Psoas muscle (tissue), 8 donors: ENCODE data around the gene SORBS1. TPM values are rescaled to one million over a fixed set of nuclear protein-coding genes. Genes with fewer than 3 reads are reported as not detected.

Experiments used
- ATAC-seq, 4 donors: fragments of 200-7000 bp; cut with Tn5 transposase; one replicate each; pipeline ENCODE4 v1.9.1; 2020; ENCODE audit warnings: moderate library complexity in 3 of 4, mild to moderate bottlenecking in 2 of 4
- DNase-seq, 2 donors: peaks; one replicate each; pipeline ENCODE4 v3.0.0-alpha.2; 2020
- H3K27ac ChIP-seq: fragments of 200-600 bp; one replicate; pipeline ENCODE4 v1.8.0; 2022
- H3K27me3 ChIP-seq, 3 donors: fragments of 200-600 bp in 1 of 3; one replicate each; pipeline versions ENCODE4 v1.6.1 to v1.8.0; 2013 to 2022; ENCODE audit warnings: low read length in 2 of 3, mild to moderate bottlenecking in 2 of 3, moderate library complexity in 1 of 3; ENCODE audit not compliant: insufficient read depth in 3 of 3
- H3K36me3 ChIP-seq, 2 donors: fragments of 200-600 bp in 1 of 2; one replicate each; pipeline versions ENCODE4 v1.6.1 to v1.8.0; 2013 to 2022; ENCODE audit warnings: low read depth in 1 of 2, mild to moderate bottlenecking in 1 of 2, moderate library complexity in 1 of 2; ENCODE audit not compliant: insufficient read depth in 1 of 2
- H3K4me1 ChIP-seq: fragments of 200-600 bp; one replicate; pipeline ENCODE4 v1.8.0; 2022
- H3K4me3 ChIP-seq: fragments of 200-600 bp; one replicate; pipeline ENCODE4 v1.8.0; 2022; ENCODE audit warnings: mild to moderate bottlenecking
- H3K9me3 ChIP-seq: fragments of 200-600 bp; one replicate; pipeline ENCODE4 v1.8.0; 2022
- WGBS, 3 donors: extraction: QIAGEN DNeasy Blood & Tissue Kit; methylation state at CpG; one replicate each; pipeline versions ENCODE4 v1.1.6 to v1.1.7; 2013; 5-methylcytosine and 5-hydroxymethylcytosine counted together
- intact Hi-C, 2 donors: fragments of 100-400 bp; cut with DNase I; formaldehyde crosslinking; loops; one replicate each; pipeline versions ENCODE4 v1.11.0 to v1.14.2; 2022
- polyA plus RNA-seq, 3 donors: library from polyadenylated mRNA; stranded (reverse); fragments of 200-250 nt; gene quantifications; one replicate each; pipeline ENCODE4 v1.2.3, GENCODE V29; 2013
- total RNA-seq, 4 donors: library from RNA; stranded (reverse); fragmentation: NEBNext Ultra II Directional in 2 of 4; extraction: Animal tissue kit (Norgen Biotek cat#: 25700) in 2 of 4; gene quantifications; one replicate each; pipeline versions ENCODE4 v1.2.1 to v1.2.4, GENCODE V29; 2021 to 2023
- TF ChIP-seq, protein P1 (sequence below): fragments of 200-600 bp; IDR thresholded peaks from one replicate; pipeline ENCODE4 v1.8.0; 2022; ENCODE audit warnings: antibody characterized with exemption
- donor health status: healthy with polysubstance abuse.
- donor health status: DM: no; HTN: no; CAD: no; lungs with moderate emphysema.
- donor health status: Bipolar disorder and iron deficiency.
- donor health status: healthy.
- donor health status: DM: yes; HTN: yes; CAD: no.
- donor health status: DM: no; HTN: no; CAD: no.
- donor health status: DM: no; HTN: no; CAD: no.
- donor health status: DM: yes; HTN: yes; CAD: no.

Gene SORBS1
- total and polyA plus RNA-seq, 7 donors, result 17.3 to 306 (median 145) TPM

DNA sequence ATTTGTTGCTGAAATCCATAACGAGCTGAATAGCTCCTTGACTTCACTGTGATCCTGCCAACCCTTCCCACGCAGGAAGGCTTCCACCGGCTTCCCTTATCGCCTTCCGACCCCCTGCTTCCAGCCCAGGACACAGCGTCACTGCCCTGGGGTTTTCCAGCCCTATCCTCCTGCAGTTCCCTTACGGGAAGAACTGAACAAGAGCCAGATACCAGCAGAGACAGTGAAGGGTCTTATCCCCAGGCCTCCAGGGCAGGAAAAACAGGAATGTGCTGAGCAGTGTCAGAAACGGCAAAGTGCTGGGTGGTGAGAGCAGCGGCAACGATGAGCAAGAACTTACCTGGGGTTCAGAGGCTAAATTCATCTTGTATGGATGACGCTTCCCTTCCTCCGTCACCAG is 292.7 kb downstream of the SORBS1 start:
- intact Hi-C loops, result no loop called here
- peak; percentile 23 to 58 (median 42) for ATAC-seq
- Histone ChIP-seq H3K9me3 (no peaks in the 10 kb centered on the region), H3K27ac (peak overlapping the region; percentile 55), H3K36me3 (peaks cover 0 to 50% of the 10 kb centered on the region in 2 donors), H3K4me1 (peaks cover 17% of the 10 kb centered on the region), H3K4me3 (no peak overlapping the region), H3K27me3 (no peaks in the 10 kb centered on the region)
- WGBS, 3 donors, result 52 to 62% (median 58%) methylated on average over 12 of the region's 12 CpGs
- TF ChIP-seq, protein P1, sequence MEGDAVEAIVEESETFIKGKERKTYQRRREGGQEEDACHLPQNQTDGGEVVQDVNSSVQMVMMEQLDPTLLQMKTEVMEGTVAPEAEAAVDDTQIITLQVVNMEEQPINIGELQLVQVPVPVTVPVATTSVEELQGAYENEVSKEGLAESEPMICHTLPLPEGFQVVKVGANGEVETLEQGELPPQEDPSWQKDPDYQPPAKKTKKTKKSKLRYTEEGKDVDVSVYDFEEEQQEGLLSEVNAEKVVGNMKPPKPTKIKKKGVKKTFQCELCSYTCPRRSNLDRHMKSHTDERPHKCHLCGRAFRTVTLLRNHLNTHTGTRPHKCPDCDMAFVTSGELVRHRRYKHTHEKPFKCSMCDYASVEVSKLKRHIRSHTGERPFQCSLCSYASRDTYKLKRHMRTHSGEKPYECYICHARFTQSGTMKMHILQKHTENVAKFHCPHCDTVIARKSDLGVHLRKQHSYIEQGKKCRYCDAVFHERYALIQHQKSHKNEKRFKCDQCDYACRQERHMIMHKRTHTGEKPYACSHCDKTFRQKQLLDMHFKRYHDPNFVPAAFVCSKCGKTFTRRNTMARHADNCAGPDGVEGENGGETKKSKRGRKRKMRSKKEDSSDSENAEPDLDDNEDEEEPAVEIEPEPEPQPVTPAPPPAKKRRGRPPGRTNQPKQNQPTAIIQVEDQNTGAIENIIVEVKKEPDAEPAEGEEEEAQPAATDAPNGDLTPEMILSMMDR, result no peak
- DNase-seq, result peak; percentile 56 to 62

DNA sequence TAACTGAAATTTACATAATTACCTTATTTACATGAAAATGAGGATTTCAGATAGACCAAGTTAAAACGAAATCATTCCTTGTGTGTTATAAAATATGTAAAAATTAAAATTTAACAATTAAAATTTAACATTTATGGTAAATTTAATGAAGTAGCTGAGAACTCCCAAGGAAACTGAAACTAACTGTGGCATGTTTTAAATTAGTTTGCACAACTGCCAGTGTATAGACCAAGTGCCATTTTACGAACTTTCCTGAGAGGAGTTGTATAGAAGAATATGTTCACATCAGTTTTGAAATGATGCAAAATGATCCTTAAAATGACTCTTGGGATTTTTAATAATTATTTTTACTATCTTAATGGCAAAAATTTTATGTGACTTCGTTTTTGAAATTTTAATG is 293.9 kb downstream of the SORBS1 start:
- intact Hi-C loops, result no loop called here
- WGBS, 3 donors, result 88 to 91% (median 90%) methylated on average over 3 of the region's 3 CpGs
- Histone ChIP-seq H3K4me3 (no peak overlapping the region), H3K9me3 (no peaks in the 10 kb centered on the region), H3K4me1 (peaks cover 12% of the 10 kb centered on the region), H3K27ac (peak overlapping the region; percentile 55), H3K27me3 (no peaks in the 10 kb centered on the region), H3K36me3 (peaks cover 0 to 62% of the 10 kb centered on the region in 2 donors)
- no peak for ATAC-seq
- TF ChIP-seq, protein P1, result no peak
- no peak for DNase-seq

DNA sequence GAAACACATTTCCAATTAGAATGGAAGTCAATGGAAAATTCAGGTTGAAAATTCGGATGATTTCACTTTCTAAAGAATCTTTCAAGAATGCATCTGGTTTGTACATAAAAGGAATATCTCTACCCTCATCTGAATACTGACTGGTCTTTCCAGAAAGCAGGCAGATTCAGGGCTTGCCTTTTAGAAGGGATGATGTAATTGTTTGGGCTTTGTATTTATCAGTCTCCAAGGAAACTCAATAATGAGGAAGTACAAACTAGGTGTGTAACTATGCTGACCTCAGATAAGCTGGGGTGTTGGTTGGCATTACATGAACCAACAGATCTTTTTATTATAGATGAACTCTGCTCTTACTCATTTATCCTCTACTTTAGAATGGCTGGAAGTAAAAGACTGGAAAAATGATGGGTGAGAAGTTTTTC is 294.5 kb downstream of the SORBS1 start:
- peaks cover 0 to 66% of the 10 kb centered on the region in 2 donors for H3K36me3 ChIP-seq

DNA sequence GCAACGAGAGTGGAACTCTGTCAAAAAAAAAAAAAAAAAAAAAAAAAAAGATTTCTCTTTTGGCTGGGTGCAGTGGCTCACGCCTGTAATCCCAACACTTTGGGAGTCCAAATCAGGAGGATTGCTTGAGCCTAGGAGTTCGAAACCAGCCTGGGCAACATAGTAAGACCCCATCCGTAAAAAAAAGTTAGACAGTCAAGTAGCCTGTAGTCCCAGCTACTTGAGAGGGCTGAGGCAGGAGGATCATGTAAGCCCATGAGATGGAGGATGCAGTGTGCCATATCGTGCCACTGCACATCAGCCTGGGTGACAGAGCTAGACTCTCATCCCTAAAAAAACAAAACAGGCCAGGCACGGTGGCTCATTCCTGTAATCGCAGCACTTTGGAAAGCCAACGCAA is 295.6 kb downstream of the SORBS1 start:
- 87 to 95% (median 90%) methylated on average over 8 of the region's 8 CpGs for WGBS, 3 donors
- Histone ChIP-seq H3K36me3 (peaks cover 0 to 61% of the 10 kb centered on the region in 2 donors), H3K9me3 (no peaks in the 10 kb centered on the region), H3K27me3 (no peaks in the 10 kb centered on the region), H3K4me3 (no peak overlapping the region), H3K27ac (no peak overlapping the region), H3K4me1 (peaks cover 23% of the 10 kb centered on the region)
- TF ChIP-seq, protein P1, result no peak
- intact Hi-C loops, result no loop called here
- DNase-seq (no peak), ATAC-seq (no peak)

More for the DNA sequence above, 294.5 kb downstream of the SORBS1 start:
- no peaks in the 10 kb centered on the region for H3K27me3 ChIP-seq
- H3K9me3 ChIP-seq, result no peaks in the 10 kb centered on the region
- DNase-seq (no peak), ATAC-seq (peak in 2 of 4 donors; percentile 25 to 33)
- TF ChIP-seq, protein P1, result no peak
- H3K4me3 ChIP-seq, result no peak overlapping the region
- peak overlapping the region; percentile 56 for H3K27ac ChIP-seq
- 26 to 31% (median 29%) methylated on average over 1 of the region's 1 CpG for WGBS, 3 donors
- intact Hi-C loops, result no loop called here
- peaks cover 12% of the 10 kb centered on the region for H3K4me1 ChIP-seq
